ENCODE data around the gene PABPC4L. TPM values are rescaled to one million over a fixed set of nuclear protein-coding genes. Genes with fewer than 3 reads are reported as not detected.

Gene PABPC4L
- total RNA-seq, 2 donors from 2014 or later = 0.26 to 0.33 TPM

- intact Hi-C loops (cut with DNase I) = no loop called here
- 72 to 75% methylated on average over 4 of the region's 4 CpGs for WGBS, 2 donors
Measured at GRCh38 chr4:134154097-134154496, 47.5 kb downstream of the PABPC4L start.

GRCh38 chr4:134147941-134148340 lies 53.6 kb downstream of the PABPC4L start:
- Histone ChIP-seq H3K4me1 (no peaks in the 10 kb centered on the region), H3K27ac (no peak overlapping the region), H3K36me3 (replicated peaks in 1 of 2; ENCODE audit: insufficient read depth in 1 of 2, low read depth in 2 of 2) (no peaks in the 10 kb centered on the region), H3K9me3 (no peaks in the 10 kb centered on the region), H3K4me3 (no peak overlapping the region), H3K27me3 (no peaks in the 10 kb centered on the region)
- intact Hi-C loops (cut with DNase I) = no loop called here
- no peak for ATAC-seq
- TF ChIP-seq, protein P1, sequence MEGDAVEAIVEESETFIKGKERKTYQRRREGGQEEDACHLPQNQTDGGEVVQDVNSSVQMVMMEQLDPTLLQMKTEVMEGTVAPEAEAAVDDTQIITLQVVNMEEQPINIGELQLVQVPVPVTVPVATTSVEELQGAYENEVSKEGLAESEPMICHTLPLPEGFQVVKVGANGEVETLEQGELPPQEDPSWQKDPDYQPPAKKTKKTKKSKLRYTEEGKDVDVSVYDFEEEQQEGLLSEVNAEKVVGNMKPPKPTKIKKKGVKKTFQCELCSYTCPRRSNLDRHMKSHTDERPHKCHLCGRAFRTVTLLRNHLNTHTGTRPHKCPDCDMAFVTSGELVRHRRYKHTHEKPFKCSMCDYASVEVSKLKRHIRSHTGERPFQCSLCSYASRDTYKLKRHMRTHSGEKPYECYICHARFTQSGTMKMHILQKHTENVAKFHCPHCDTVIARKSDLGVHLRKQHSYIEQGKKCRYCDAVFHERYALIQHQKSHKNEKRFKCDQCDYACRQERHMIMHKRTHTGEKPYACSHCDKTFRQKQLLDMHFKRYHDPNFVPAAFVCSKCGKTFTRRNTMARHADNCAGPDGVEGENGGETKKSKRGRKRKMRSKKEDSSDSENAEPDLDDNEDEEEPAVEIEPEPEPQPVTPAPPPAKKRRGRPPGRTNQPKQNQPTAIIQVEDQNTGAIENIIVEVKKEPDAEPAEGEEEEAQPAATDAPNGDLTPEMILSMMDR (IDR thresholded peaks at IDR 0.05) = no peak
- no peak for TF ChIP-seq POLR2A (IDR thresholded peaks at IDR 0.05)
- DNase-seq = no peak

More at GRCh38 chr4:134154097-134154496, 47.5 kb downstream of the PABPC4L start:
- no peaks in the 10 kb centered on the region for H3K4me1 ChIP-seq
- no peak overlapping the region for H3K27ac ChIP-seq
- H3K27me3 ChIP-seq = no peaks in the 10 kb centered on the region
- ATAC-seq (no peak), DNase-seq (no peak)
- TF ChIP-seq, protein P1 (IDR thresholded peaks at IDR 0.05) = no peak
- TF ChIP-seq POLR2A (IDR thresholded peaks at IDR 0.05) = no peak
- no peaks in the 10 kb centered on the region for H3K36me3 ChIP-seq (replicated peaks in 1 of 2; ENCODE audit: insufficient read depth in 1 of 2, low read depth in 2 of 2)
- H3K4me3 ChIP-seq = no peak overlapping the region
- H3K9me3 ChIP-seq = no peaks in the 10 kb centered on the region
